DND-41 (cell line): Measurements from ENCODE around the gene RIOX2.

Experiments used
- CTCF ChIP-seq: IDR thresholded peaks from 2 replicates; pipeline ENCODE4 v1.5.1; 2012; ENCODE audit warnings: borderline replicate concordance, low read length, moderate library complexity, mild to moderate bottlenecking; ENCODE audit not compliant: poor library complexity, severe bottlenecking; ENCODE audit errors: extremely low read depth
- EZH2 ChIP-seq: IDR thresholded peaks from 3 replicates; pipeline ENCODE4 v1.6.1; 2012; ENCODE audit warnings: borderline replicate concordance, low read depth, mild to moderate bottlenecking, moderate library complexity, low read length, inconsistent platforms; ENCODE audit not compliant: severe bottlenecking

DNA sequence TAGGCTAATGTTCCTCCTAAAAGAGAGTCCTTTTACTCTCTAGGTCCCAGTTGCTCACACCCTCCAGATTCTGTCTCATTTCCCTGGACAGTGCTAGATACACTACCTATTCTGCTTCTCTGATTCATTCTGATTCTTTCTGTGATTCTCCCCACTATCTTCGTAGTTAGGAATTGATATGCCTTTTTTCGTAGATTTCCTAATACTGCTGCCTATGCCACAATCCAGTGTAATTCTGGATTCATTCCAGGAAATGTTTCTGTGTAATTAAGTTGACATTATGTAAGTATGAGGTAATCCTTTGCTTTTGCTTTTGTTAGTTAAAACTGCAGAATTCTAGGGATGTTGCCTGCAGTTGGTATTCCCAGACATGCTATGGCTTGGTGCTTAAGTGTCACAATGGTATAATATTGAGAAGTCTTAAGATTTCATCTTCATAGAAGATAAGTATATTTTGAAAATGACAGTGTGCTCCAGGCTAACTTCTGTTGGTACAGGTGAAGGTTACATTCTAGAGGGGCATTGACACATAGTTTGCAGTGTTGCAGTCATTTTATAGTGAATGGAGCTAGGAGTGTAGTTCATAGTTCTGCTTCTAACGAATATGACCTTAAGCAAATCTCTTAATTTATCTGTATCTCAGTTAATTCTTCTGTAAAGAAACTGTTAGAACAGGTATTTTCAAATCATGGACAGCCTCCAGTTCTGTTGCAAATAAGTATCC, 54.3 kb downstream of the RIOX2 start:
- no peak for TF ChIP-seq CTCF
- no peak for TF ChIP-seq EZH2
